Activated CD4-positive, alpha-beta T cell treated with anti-CD3 and anti-CD28 coated beads, Interleukin-2, amount 10 ng/mL, durations not matched to agents 24 days and 14 days (primary cell): Measurements from ENCODE around the gene EBI3. TPM values are rescaled to one million over a fixed set of nuclear protein-coding genes. Genes with fewer than 3 reads are reported as not detected.

Experiments used
- DNase-seq: peaks from one replicate; pipeline ENCODE4 v3.0.0; 2022
- H3K27ac Mint-ChIP-seq: one replicate; pipeline ENCODE4 v1.8.0; 2022; ENCODE audit warnings: mild to moderate bottlenecking, mixed read lengths
- H3K27me3 Mint-ChIP-seq: one replicate; pipeline ENCODE4 v1.8.0; 2022; ENCODE audit warnings: mixed read lengths
- H3K36me3 Mint-ChIP-seq: one replicate; pipeline ENCODE4 v1.8.0; 2022; ENCODE audit warnings: low read depth, mild to moderate bottlenecking, mixed read lengths
- H3K4me1 Mint-ChIP-seq: one replicate; pipeline ENCODE4 v1.8.0; 2021; ENCODE audit warnings: mixed read lengths
- H3K4me3 Mint-ChIP-seq: one replicate; pipeline ENCODE4 v1.8.0; 2022; ENCODE audit warnings: mild to moderate bottlenecking, moderate library complexity, mixed read lengths
- H3K9me3 Mint-ChIP-seq: one replicate; pipeline ENCODE4 v1.8.0; 2021; ENCODE audit warnings: mixed read lengths
- intact Hi-C: fragments of 100-400 bp; cut with micrococcal nuclease; formaldehyde crosslinking; loops from one replicate; pipeline ENCODE4 v1.15.1; 2023
- total RNA-seq: library from RNA; stranded (reverse); gene quantifications from 2 replicates; pipeline ENCODE4 v1.2.3, GENCODE V29; 2022

The EBI3 gene
- total RNA-seq, 1 donor from 2014 or later = 44.0 TPM

DNA sequence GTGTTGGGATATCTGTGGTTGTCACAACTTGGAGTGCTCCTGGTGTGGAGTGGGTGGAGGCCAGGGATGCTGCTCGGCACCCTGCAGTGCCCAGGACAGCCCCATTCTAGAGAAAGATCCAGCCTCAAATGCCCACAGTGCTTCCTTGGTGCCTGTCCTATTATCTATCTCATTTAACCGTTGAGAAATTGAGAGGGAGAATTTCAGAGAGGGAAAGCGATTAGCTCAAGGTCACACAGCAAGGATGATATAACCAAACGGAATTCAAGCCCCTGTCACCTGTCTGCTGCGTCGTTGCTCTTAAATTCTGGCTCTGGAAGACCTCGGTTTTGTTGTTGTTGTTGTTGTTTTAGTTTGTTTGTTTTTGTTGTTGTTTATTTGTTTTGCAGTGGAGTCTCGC lies 33.3 kb upstream of the EBI3 start:
- H3K4me3 Mint-ChIP-seq = no peak overlapping the region
- H3K4me1 Mint-ChIP-seq = peaks cover 8% of the 10 kb centered on the region
- peaks cover 8% of the 10 kb centered on the region for H3K36me3 Mint-ChIP-seq
- peaks cover 26% of the 10 kb centered on the region for H3K27me3 Mint-ChIP-seq
- intact Hi-C loops = no loop called here
- H3K27ac Mint-ChIP-seq = no peak overlapping the region
- DNase-seq = no peak
- peaks cover 11% of the 10 kb centered on the region for H3K9me3 Mint-ChIP-seq

DNA sequence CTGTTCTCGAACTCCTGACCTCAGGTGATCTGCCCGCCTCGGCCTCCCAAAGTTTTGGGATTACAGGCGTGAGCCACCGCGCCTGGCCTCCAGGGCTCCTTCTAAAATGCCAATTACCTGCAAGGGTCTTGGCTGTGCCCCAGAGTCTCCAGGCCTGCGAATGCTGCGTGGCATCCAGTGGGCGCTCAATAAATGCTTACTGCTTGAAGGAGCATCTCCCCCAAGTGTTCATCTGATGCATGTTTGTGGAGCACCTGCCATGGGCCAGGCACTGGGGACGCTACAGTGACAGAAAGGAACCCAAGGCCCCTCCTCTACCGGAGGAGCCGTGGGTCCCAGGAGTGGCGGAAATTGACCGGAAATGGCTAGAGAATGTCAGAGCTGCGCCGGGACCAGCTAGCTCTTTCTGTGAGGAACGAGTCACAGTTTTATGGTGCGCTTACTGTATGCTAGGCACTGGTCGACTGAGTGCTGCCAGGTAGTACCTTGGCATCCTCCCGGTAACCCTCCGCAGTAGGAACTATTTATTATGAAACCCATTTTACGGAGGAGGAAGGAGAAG lies 32.7 kb upstream of the EBI3 start:
- intact Hi-C loops = no loop called here
- Mint-ChIP-seq H3K27me3 (peaks cover 27% of the 10 kb centered on the region), H3K36me3 (peaks cover 8% of the 10 kb centered on the region)

DNA sequence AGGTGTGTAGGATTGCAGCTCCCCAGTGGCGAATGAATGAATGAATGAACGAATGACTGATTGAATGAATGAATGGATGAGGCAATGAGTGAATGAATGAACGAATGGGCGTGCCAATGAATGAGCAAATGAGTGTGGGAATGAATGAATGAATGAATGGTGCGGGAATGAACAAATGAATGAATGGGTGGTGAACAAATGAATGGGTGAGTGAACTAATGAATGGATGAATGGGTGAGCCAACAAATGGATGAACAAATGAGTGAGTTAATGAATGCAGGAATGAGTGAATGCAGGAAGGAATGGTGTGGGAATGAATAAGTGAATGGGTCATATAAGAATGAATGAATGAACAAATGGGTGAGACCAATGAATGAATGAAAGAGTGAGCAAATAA lies 32.1 kb upstream of the EBI3 start:
- intact Hi-C loops = no loop called here
- peaks cover 27% of the 10 kb centered on the region for H3K27me3 Mint-ChIP-seq
- H3K36me3 Mint-ChIP-seq = peaks cover 8% of the 10 kb centered on the region
- DNase-seq = no peak
- peaks cover 8% of the 10 kb centered on the region for H3K4me1 Mint-ChIP-seq
- H3K9me3 Mint-ChIP-seq = peaks cover 11% of the 10 kb centered on the region
- H3K4me3 Mint-ChIP-seq = no peak overlapping the region
- peak overlapping the region; percentile 2 for H3K27ac Mint-ChIP-seq

More for the DNA sequence above, 32.7 kb upstream of the EBI3 start:
- no peak overlapping the region for H3K4me3 Mint-ChIP-seq
- peaks cover 8% of the 10 kb centered on the region for H3K4me1 Mint-ChIP-seq
- H3K27ac Mint-ChIP-seq = peak overlapping the region; percentile 2
- no peak for DNase-seq
- peaks cover 11% of the 10 kb centered on the region for H3K9me3 Mint-ChIP-seq

DNA sequence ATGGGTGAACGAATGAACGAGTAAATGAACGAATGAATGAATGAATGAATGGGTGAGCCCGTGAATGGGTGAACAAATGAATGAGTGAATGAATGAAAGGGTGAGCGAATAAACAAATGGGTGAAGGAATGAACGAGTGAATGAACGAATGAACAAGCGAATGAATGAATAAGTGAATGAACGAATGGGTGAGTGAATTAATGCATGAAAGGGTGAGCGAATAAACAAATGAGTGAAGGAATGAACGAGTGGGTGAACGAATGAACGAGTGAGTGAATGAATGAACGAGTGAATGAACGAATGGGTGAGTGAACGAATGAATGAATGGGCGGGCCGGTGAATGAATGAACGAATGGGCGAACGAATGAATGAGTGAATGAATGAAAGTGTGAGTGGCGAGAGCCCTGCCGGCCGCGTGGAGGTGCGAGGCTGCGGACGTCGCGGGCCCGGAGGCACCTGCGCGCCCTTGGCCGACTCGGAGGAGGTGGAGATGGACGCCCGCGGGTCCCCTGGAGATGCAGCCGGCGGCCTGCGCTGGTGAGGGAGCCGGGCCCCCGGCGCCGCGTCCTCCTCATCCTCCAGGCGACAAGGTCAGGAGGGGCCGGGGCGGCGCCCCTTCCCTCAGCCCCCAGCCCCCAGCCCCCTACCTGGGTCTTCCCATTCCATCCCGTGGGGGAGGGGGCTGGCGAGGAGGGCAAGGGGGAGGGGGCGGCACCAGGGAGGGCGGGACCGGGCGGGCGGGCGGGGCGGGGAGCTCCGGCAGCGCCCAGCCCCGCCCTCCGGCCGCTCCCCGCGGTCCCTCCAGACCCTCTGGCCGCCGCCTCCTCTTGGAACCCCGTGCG lies 31.5 kb upstream of the EBI3 start:
- H3K4me3 Mint-ChIP-seq = no peak overlapping the region
- intact Hi-C loops = no loop called here
- peaks cover 8% of the 10 kb centered on the region for H3K4me1 Mint-ChIP-seq
- H3K36me3 Mint-ChIP-seq = peaks cover 8% of the 10 kb centered on the region
- H3K9me3 Mint-ChIP-seq = peaks cover 11% of the 10 kb centered on the region
- H3K27me3 Mint-ChIP-seq = peaks cover 27% of the 10 kb centered on the region
- H3K27ac Mint-ChIP-seq = no peak overlapping the region
- DNase-seq = no peak

DNA sequence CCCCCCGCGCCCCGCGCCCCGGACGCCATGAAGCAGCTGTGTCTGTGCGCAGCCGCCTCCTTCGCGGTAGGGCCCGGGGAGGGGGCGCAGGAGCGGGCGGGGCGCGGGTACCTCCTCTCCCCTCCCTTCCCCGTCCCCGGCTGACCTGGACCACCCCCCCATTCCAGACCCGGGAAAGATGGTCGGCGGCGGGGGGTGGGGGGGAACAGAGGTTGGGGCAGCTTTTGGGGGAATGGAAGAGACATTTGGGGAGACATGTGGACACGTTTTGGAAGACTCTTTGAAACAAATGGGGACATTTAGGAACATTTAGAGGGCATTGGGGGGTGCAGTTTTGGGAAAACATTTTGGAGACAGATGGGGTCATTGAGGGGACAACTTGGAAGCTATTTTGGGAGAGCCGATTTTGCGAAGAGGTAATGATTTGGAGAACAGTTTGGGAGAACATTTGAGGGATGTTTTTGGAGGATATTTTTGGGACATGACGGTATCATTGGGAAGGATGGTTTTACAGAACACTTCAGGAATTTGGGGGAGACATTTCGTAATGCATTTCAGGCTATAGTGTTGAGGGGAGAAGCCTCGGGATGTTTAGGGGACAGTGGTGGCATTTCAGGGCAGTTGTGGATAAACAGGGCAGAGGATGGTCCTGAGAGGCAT lies 30.7 kb upstream of the EBI3 start:
- DNase-seq = no peak
- Mint-ChIP-seq H3K4me3 (no peak overlapping the region), H3K27ac (no peak overlapping the region), H3K4me1 (peaks cover 8% of the 10 kb centered on the region), H3K9me3 (peaks cover 11% of the 10 kb centered on the region), H3K27me3 (peaks cover 27% of the 10 kb centered on the region), H3K36me3 (peaks cover 8% of the 10 kb centered on the region)
- intact Hi-C loops = no loop called here

DNA sequence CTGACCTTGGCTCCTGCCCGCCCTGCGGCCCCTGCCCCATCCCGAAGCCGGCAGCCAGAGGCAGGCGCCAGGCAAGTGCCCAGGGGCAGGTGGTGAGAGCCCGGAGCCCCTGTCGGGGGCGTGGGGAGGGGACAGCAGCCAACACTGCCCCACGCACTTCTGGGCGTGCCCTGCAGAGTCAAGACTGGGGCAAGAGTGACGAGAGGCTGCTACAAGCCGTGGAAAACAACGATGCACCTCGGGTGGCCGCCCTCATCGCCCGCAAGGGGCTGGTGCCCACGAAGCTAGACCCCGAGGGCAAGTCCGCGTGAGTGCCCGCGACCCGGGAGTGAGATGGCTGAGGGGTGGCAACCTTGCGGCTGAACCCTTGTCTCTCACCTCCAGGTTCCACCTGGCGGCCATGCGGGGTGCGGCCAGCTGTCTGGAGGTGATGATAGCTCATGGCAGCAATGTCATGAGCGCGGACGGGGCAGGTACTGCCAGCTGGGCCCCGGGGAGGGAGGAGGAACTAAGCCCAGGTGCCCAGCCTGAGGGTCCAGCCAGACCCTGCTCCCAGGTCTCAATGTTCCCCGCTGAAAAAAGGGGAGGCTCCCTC lies 29.5 kb upstream of the EBI3 start:
- peaks cover 8% of the 10 kb centered on the region for H3K36me3 Mint-ChIP-seq
- intact Hi-C loops = loop anchor here (5.0 kb wide), 1 partner anchor 212 kb away; the partner anchor contains the start of gene EEF2

DNA sequence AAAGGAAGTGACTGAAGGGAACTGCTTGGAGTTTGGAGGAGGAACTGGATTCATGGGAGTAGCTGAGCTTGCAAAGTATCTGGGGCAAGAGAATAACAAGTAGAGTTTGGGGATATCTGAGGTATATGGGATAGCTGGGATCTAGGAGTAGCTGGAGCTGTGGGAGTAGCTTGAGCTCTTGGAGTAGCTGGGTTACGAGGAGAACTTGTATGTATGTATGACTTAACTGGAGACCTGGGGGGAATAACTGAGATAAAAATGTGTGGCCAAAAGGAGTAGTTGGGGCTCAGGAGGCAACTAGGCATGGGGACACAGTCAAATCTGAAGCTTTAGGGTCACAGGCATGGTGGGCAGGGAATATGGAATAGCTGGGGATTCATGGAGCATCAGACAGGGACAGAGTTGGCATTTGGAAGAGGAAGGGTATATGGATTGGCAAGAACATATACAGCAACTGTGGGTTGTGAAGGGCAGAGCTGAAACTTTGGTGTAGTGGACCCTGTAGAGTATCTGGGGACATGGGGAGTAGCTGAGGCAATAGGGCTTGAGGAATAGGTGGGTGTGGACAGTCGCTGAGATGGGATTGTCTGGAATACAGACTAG lies 28.3 kb upstream of the EBI3 start:
- Mint-ChIP-seq H3K9me3 (peaks cover 11% of the 10 kb centered on the region), H3K27me3 (peaks cover 24% of the 10 kb centered on the region), H3K36me3 (peaks cover 8% of the 10 kb centered on the region), H3K27ac (no peak overlapping the region), H3K4me3 (no peak overlapping the region), H3K4me1 (peaks cover 10% of the 10 kb centered on the region)
- DNase-seq = no peak
- intact Hi-C loops = loop anchor here (5.0 kb wide), 1 partner anchor 214 kb away; the partner anchor contains the start of gene EEF2

More for the DNA sequence above, 29.5 kb upstream of the EBI3 start:
- no peak overlapping the region for H3K4me3 Mint-ChIP-seq
- no peak overlapping the region for H3K27ac Mint-ChIP-seq
- peaks cover 24% of the 10 kb centered on the region for H3K27me3 Mint-ChIP-seq
- peaks cover 11% of the 10 kb centered on the region for H3K9me3 Mint-ChIP-seq
- no peak for DNase-seq
- H3K4me1 Mint-ChIP-seq = peaks cover 10% of the 10 kb centered on the region

DNA sequence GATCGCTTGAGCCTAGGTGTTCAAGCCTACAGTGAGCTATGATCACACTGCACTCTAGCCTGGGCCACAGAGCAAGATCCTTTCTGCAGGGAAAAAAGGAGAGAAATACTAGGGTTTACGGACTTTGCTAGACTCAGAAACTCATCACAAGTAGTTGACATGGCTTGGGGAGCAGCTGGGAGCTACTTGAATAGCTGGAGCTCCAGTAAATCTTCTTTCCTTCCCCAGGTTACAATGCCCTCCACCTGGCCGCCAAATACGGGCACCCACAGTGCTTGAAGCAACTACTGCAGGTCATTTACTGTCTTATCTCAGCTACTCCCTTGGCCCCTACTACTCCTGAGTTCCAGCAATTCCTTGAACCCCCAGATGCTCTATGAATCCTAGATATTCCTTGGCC lies 27.5 kb upstream of the EBI3 start:
- Mint-ChIP-seq H3K4me3 (no peak overlapping the region), H3K36me3 (peaks cover 8% of the 10 kb centered on the region), H3K27ac (no peak overlapping the region), H3K27me3 (peaks cover 22% of the 10 kb centered on the region), H3K4me1 (peaks cover 10% of the 10 kb centered on the region), H3K9me3 (peaks cover 11% of the 10 kb centered on the region)
- no peak for DNase-seq
- intact Hi-C loops = loop anchor here (5.0 kb wide), 1 partner anchor 214 kb away; the partner anchor contains the start of gene EEF2

DNA sequence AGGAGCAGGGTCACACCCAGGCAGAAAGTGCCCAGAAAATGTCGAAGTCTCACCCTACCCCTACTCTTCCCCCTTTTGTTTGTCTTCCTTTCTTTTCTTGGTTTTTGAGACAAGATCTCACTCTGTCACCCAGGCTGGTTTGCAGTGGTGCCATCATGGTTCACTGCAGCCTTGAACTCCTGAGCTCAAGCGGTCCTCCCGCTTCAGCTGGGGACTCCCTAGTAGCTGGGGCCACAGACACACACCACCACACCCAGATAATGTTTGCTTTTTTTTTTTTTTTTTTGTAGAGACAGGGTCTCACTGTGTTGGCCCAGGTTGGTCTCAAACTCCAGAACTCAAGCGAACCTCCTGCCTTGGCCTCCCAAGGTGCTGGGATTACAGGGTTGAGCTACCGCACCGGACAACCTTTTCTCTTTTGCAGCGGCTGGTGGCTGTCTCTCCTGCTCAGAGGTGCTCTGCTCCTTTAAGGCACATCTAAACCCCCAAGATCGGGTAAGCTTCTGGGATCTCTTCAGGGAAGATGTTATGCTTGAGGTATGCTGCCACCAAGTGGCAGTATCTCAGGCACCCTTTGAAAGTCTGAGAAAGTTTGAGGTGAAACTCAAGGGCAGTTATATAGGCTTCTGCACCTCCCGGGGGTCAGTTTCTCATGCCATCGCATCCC lies 22.4 kb upstream of the EBI3 start:
- Mint-ChIP-seq H3K9me3 (no peaks in the 10 kb centered on the region), H3K36me3 (no peaks in the 10 kb centered on the region), H3K4me3 (no peak overlapping the region), H3K27me3 (no peaks in the 10 kb centered on the region), H3K4me1 (peaks cover 2% of the 10 kb centered on the region), H3K27ac (no peak overlapping the region)
- intact Hi-C loops = no loop called here
- DNase-seq = no peak

DNA sequence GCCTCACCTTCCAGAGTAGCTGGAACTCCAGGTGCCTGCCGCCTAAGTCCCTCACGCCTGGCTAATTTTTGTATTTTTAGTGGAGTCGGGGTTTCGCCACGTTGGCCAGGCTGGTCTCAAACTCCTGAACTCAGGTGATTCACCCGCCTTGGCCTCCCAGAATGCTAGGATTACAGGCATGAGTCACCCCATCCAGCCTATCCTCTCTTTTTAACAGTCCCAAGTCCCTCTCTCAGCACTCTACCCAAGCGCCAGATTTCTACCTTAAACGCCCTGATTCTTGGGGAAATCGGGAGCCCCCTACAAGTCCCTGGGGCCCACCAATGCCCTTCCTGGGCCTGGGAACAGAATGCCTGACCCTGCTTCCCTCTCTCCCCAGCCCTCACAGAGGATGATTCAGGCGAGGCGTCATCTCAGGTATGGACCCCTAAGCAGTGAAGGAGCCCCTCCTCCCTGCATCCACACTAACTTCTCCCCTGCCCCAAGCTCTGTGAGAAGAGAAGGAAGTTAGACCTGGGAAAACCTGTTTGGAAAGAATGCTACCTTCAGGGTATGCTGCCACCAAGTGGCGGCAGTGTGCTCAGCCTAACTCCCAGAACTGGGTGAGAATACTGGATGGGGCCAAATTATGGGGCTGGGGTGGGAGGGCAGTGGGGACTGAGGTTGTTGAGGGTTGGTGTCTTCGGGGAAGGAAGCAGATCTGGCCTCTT lies 20.8 kb upstream of the EBI3 start:
- Mint-ChIP-seq H3K27me3 (no peaks in the 10 kb centered on the region), H3K36me3 (no peaks in the 10 kb centered on the region), H3K4me3 (no peak overlapping the region), H3K4me1 (peaks cover 2% of the 10 kb centered on the region), H3K27ac (no peak overlapping the region), H3K9me3 (no peaks in the 10 kb centered on the region)
- DNase-seq = no peak
- intact Hi-C loops = no loop called here

DNA sequence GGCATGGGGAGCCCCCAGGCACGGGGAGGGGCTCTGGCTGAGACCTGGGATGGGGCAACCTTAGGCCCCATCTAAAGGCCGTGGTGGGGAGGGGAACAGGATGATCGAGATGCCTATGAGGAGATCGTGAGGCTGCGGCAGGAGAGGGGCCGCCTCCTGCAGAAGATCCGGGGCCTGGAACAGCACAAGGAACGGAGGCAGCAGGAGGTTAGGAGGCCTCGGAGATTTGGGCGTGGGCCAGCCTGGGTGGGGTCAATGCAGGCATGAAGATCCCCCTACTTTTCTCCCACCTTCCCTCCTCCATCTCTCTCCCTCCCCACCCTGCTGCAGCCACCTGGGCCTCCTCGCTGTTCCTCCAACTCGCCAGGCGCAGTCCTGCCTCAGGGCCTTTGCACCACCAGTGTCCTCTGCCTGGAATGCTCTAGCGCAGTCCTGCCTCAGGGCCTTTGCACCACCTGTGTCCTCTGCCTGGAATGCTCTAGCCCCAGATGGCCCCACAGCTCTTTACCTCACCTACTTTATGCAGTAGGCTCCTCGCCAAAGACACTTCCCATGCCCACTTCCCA lies 19.1 kb upstream of the EBI3 start:
- H3K27me3 Mint-ChIP-seq = no peaks in the 10 kb centered on the region
- no peak overlapping the region for H3K27ac Mint-ChIP-seq
- intact Hi-C loops = no loop called here
- peaks cover 2% of the 10 kb centered on the region for H3K4me1 Mint-ChIP-seq
- no peaks in the 10 kb centered on the region for H3K9me3 Mint-ChIP-seq
- no peaks in the 10 kb centered on the region for H3K36me3 Mint-ChIP-seq
- H3K4me3 Mint-ChIP-seq = no peak overlapping the region
- DNase-seq = no peak

DNA sequence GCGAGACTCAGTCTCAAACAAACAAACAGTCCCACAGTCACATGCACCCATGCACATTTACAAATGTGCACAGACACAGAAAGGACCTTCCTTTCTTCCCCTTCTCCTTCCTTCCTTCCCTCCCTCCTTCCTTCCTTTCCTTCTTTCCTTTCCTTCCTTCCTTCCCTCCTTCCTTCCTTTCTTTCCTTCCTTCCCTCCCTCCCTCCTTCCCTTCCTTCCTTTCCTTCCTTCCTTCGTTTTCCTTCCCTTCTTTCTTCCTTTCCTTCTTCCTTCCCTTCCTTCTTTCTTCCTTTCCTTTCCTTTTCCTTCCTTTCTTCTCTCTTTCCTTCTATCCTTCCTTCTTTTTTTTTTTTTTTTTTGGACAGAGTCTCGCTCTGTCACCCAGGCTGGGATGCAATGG lies 16.2 kb upstream of the EBI3 start:
- no peak for DNase-seq
- H3K9me3 Mint-ChIP-seq = peaks cover 4% of the 10 kb centered on the region
- H3K4me3 Mint-ChIP-seq = no peak overlapping the region
- no peaks in the 10 kb centered on the region for H3K27me3 Mint-ChIP-seq
- peaks cover 2% of the 10 kb centered on the region for H3K4me1 Mint-ChIP-seq
- H3K27ac Mint-ChIP-seq = no peak overlapping the region
- intact Hi-C loops = no loop called here
- no peaks in the 10 kb centered on the region for H3K36me3 Mint-ChIP-seq
